ENCODE results near the gene MTMR4. TPM values are rescaled to one million over a fixed set of nuclear protein-coding genes. Genes with fewer than 3 reads are reported as not detected.

Gene MTMR4
- total RNA-seq, 1 donor from 2014 or later = 101 TPM

Other genes starting within 250 kb of the MTMR4 start
- 0.43 TPM for gene MPO, start 233.7 kb downstream of the MTMR4 start, total RNA-seq
- 6.5 TPM for gene TSPOAP1, start 185.8 kb downstream of the MTMR4 start, total RNA-seq
- 40.0 TPM for gene SUPT4H1, start 162.4 kb downstream of the MTMR4 start, total RNA-seq
- gene RNF43, start 97.1 kb downstream of the MTMR4 start, total RNA-seq = 13.0 TPM
- gene HSF5, start 26.2 kb downstream of the MTMR4 start, total RNA-seq = 0.18 TPM
- 0.05 TPM for gene TEX14, start 177.4 kb upstream of the MTMR4 start, total RNA-seq
- 5.1 TPM for gene RAD51C, start 178.0 kb upstream of the MTMR4 start, total RNA-seq
- gene PPM1E, start 241.2 kb upstream of the MTMR4 start, total RNA-seq = 0.83 TPM

Data from left lobe of liver (tissue), 1 donor.